T47D (cell line): ENCODE results near the gene GLTP.

Source experiments
- DNase-seq, 2 experiments: peaks; one replicate each; pipeline versions ENCODE4 v3.0.0 to v3.0.0-alpha.2; 2011 to 2012; ENCODE audit warnings: low read depth in 1 of 2, low spot score in 1 of 2
- JUND ChIP-seq: IDR thresholded peaks from 2 replicates; pipeline ENCODE4 v1.6.1; 2012; ENCODE audit warnings: low read depth
- in situ Hi-C: cut with HindIII; loops from 2 replicates; pipeline ENCODE4 v1.10.0; 2016; ENCODE audit warnings: low sequenced_read_pairs, low pct_unique_long_range_greater_than_20kb

Gene GLTP

GRCh38 chr12:109879351-109880042 is 844 bp downstream of the GLTP start:
- in situ Hi-C loops = no loop called here
- DNase-seq = no peak
- no peak for TF ChIP-seq JUND

- no peak for TF ChIP-seq JUND
- in situ Hi-C loops = no loop called here
- DNase-seq = no peak
Measured at GRCh38 chr12:109878749-109879148, 1.6 kb downstream of the GLTP start.

GRCh38 chr12:109878247-109878625 is 2.1 kb downstream of the GLTP start:
- TF ChIP-seq JUND = no peak
- DNase-seq = no peak
- in situ Hi-C loops = no loop called here

GRCh38 chr12:109877504-109878246 is 2.7 kb downstream of the GLTP start:
- no peak for DNase-seq
- in situ Hi-C loops = no loop called here
- no peak for TF ChIP-seq JUND

GRCh38 chr12:109876406-109876805 is 3.9 kb downstream of the GLTP start:
- in situ Hi-C loops = no loop called here
- DNase-seq = no peak
- TF ChIP-seq JUND = no peak

GRCh38 chr12:109875572-109876131 is 4.7 kb downstream of the GLTP start:
- in situ Hi-C loops = no loop called here
- no peak for TF ChIP-seq JUND
- DNase-seq = no peak

- in situ Hi-C loops = no loop called here
- TF ChIP-seq JUND = no peak
- DNase-seq = peak in 1 of 2 experiments; percentile 84
Measured at GRCh38 chr12:109873653-109874052, 6.7 kb downstream of the GLTP start.

- in situ Hi-C loops = no loop called here
- DNase-seq = peak in 1 of 2 experiments; percentile 69
- no peak for TF ChIP-seq JUND
Measured at GRCh38 chr12:109871668-109872314, 8.6 kb downstream of the GLTP start.

- no peak for TF ChIP-seq JUND
- in situ Hi-C loops = no loop called here
- no peak for DNase-seq
Measured at GRCh38 chr12:109870648-109871047, 9.7 kb downstream of the GLTP start.

GRCh38 chr12:109868182-109869051 is 11.9 kb downstream of the GLTP start:
- in situ Hi-C loops = no loop called here
- DNase-seq = no peak
- no peak for TF ChIP-seq JUND

- in situ Hi-C loops = no loop called here
- no peak; the same call in 1 of the 2 replicates for TF ChIP-seq JUND
- DNase-seq = peak; percentile 74 to 96
Measured at GRCh38 chr12:109864916-109865315, 15.4 kb downstream of the GLTP start.
